Stomach (tissue), 4 donors: ENCODE results near the gene ATXN1.

Source experiments
- CTCF ChIP-seq, 7 experiments: fragments of 450-650 bp in 4 of 7; fragments of 200-600 bp in 3 of 7; sonication (generic) in 3 of 7; IDR thresholded peaks; one replicate each; pipeline ENCODE4 v1.5.1; 2016 to 2019; ENCODE audit warnings: antibody characterized with exemption in 7 of 7, control low read depth in 2 of 7, mild to moderate bottlenecking in 1 of 7
- EP300 ChIP-seq: sonication (generic); formaldehyde crosslinking; IDR thresholded peaks from one replicate; pipeline ENCODE4 v1.6.1; 2017; ENCODE audit warnings: antibody characterized with exemption
- POLR2A ChIP-seq, 4 donors: fragments of 450-650 bp; IDR thresholded peaks; one replicate each; pipeline ENCODE4 v1.6.1; 2016; ENCODE audit warnings: antibody characterized with exemption in 4 of 4, control low read depth in 2 of 4, mild to moderate bottlenecking in 1 of 4, moderate library complexity in 1 of 4
- POLR2AphosphoS5 ChIP-seq, 3 donors: sonication (generic); formaldehyde crosslinking; IDR thresholded peaks; one replicate each; pipeline ENCODE4 v1.6.1; 2016; ENCODE audit warnings: antibody characterized with exemption in 3 of 3

- TF ChIP-seq CTCF (IDR thresholded peaks at IDR 0.05) (no peak), EP300 (no peak), POLR2A (IDR thresholded peaks at IDR 0.05) (no peak), POLR2AphosphoS5 (IDR thresholded peaks at IDR 0.05) (no peak)
These were observed 121.4 kb downstream of the ATXN1 start for GRCh38 chr6:16639684-16640480.
